Fibroblast of skin of scalp (primary cell): ENCODE results near the gene HDAC4.

Source experiments
- DNase-seq: peaks from one replicate; pipeline ENCODE4 v3.0.0-alpha.2; 2013

Gene HDAC4

DNA sequence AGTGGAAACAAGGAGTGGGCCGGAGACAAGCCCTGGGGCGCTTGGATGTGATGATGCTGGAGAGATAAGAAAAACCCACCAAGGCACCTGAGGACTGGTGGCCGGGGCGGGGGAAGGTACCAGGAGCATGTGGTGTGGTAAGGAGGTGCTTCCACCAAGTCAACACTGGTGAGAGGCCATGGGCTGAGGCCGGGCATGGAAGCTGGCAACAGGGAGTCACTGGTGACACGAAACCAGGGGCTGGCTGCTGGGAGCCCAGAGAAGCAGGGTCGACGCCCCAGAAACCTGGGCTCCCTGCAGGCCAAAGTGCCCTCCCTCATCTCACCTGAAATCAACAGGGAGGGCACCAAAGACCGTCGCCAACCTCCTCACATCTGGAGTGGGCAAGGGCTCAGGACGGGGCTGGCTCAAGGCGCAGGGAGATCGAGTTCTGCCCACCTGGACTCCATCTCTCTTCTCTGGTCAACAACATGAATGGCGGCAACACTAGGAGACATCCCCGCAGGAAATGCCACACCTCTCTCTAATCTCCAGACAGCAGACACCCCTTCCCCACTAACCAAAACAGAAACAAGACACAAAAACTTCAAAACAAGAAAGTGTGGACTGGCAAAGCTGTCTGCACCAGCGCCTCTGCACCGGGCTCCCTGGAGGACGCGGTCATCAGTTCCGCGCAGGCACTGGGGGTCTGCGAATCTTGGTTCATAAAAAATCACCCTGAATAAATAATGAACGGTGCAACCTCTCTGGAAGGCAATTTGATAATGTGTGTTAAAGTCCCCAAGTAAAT is 185.5 kb downstream of the HDAC4 start:
- DNase-seq: no peak

DNA sequence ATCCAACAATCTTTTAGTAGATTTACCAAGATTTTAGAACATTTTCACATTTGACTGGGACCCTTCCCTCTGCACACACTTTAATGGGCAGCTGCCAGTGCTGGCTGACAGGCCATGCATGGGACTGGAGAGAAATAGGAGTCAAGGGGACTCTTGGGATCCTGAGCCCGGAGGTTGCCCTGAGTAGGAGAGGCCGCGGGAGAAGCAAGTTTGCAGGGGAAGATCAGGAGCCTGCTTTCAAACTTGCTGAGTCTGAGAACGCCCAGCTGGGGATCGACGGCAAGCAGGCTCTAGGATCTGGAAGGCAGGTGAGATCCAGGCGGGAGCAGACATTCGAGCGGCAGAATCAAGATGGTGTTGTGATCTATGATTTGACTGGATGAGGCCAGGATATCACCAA is 186.1 kb downstream of the HDAC4 start:
- no peak for DNase-seq

- no peak for DNase-seq
Observed at GRCh38 chr2:239213643-239214101, 187.1 kb downstream of the HDAC4 start.

DNA sequence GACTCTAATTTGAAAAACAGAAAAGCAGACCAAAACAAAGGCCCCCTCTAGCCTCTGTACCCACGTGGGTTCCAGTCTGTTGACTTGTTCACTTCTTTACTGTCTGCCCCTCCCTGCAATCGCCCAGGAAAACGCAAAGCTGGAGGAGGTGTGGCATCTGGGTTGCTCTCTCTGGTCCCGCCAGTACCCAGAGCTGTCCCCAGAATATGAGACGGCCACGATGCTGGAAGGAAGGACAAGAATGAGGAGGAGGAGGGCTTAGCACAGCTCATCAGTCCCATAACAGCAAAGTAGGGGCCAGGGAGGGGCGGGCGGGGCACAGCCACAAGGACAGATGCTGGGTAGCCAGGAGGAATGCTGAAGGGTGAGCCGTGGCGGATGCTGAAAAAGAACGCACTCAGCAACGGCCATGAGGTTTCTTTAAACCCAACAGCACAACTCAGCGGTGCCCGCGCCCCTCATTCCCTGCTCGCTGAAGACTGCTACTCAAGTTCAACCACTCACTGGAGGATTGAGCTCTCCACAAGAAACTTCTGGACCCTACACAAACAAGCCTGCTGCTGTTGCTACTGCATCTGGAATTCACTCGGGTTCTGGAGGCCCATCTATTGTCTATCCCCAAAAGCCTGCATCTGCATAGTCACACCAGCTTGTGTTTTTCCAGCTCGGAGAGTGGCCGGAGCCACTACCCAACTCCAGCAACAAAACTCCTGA is 187.7 kb downstream of the HDAC4 start:
- no peak for DNase-seq

- no peak for DNase-seq
Observed at GRCh38 chr2:239212121-239212928, 188.5 kb downstream of the HDAC4 start.

GRCh38 chr2:239211396-239212094 is 189.3 kb downstream of the HDAC4 start:
- DNase-seq: no peak

GRCh38 chr2:239209783-239210182 is 191.0 kb downstream of the HDAC4 start:
- no peak for DNase-seq

DNA sequence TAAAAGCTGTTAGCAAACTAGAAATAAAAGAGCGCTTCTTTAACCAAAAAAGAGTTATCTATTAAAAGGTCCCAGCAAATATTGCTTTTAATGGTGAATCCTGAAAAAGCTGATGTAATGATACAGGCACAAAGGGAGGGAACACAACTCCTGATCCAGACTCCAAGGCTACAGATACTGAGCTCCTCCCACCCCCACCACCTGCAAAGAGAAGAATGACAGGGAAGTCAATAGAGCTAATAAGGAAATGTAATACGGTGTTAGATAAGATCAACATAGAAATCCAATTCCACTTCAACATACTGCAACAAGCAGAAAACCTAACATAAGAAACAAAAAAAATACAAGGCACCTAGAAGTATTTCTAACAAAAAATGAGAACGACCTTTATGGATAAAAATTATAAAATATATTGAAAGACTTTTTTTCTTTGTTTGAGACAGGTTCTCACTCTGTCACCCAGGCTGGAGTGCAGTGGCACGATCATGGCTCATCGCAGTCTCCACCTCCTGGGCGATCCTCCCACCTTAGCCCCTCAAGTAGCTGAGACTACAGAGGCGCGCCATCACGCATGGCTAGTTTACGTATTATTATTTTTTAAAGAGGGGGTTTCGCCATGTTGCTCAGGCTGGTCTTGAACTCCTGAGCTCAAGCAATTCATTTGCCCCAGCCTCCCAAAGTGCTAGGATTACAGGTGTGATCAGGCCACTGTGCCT is 192.2 kb downstream of the HDAC4 start:
- no peak for DNase-seq

- no peak for DNase-seq
Observed at GRCh38 chr2:239206851-239207250, 194.0 kb downstream of the HDAC4 start.

DNA sequence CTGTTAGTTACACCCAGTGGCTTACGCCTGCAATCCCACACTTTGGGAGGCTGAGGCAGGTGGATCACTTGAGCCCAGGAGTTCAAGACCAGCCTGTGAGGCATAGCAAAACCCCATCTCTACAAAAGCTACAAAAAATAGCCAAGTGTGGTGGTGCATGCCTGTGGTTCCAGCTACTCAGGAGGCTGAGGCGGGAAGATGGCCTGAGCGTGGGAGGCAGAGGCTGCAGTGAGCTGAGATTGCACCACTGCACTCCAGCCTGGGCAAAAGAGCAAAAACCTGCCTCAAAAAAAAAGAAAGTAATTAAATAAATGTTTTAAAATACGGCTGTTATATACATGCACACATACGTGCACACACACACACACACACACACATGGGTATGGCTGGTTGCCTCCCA is 194.8 kb downstream of the HDAC4 start:
- DNase-seq: no peak

- no peak for DNase-seq
Observed at GRCh38 chr2:239204876-239205468, 195.8 kb downstream of the HDAC4 start.

DNA sequence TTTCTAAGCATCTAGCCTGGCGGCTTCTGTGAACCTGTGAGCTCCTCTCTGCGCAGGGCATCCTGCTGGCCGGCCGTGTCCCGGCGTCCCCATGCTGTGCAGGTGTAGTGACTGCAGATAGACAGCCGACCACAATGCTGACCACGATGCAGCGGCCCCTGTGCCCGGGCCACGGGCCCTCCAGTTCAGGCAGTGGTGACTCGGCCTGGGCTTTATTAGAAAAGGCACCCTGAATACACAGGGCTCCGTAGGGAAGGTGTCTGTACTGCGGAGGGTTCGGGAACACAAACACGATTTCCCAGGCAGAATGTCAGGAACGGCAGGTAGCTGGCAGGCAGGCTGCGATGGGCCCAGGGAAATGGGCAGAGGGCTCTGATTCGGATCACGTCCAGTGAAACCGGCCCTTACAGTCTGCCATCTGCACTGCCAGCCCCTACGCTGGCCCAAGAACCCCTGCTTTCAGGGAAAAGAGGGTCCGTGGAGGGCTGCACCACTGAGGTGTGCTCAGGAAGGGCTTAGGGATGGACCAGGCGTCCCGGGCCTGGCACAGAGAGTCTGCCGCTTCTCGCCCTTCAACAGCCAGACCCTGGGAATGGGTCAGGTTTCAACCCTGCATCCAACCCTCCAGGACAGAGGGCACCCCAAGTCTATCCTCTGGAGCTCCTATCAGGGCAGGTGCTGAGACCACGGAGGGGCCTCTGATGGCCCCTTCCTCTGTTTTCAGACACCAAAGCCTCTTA is 196.5 kb downstream of the HDAC4 start:
- DNase-seq: no peak

GRCh38 chr2:239203443-239204135 is 197.2 kb downstream of the HDAC4 start:
- no peak for DNase-seq

DNA sequence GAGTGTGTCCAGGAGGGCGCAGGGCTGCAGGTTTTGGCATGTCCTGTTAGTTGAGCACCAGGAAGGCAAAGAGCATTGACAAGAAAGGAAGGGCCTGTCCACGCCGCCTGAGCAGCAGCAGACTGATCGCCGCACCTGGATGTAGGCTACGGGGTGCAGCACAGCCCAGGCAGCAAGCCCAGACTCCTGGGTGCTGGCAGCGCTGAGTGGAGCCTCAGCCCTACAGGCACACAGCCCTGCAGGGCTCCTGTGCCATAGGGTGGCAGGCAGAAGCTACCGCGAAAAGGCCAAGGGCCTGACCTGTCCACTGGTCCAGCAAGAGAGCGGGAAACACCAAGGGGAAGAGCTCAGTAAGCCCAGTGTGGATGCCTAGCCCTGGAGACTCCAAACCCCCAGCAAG is 198.0 kb downstream of the HDAC4 start:
- DNase-seq: no peak

DNA sequence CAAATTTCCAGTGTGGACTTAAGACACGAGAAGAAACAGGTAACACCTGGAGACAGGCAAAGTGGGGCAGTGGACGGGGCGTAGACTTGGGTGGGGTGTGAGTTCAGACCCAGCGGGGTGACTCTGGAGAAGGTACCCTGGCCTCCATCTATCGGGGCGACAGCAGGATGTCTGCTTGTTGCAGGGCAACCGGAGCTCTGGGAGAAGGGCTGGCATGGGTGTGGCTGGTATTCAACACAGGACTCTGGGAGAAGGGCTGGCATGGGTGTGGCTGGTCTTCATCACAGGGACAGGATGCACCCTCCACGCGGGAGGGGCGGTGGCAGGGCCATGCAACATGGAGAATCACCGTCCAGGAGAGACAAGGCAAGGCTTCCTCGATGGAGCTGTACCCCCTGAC is 198.5 kb downstream of the HDAC4 start:
- DNase-seq: no peak

GRCh38 chr2:239201884-239202283 is 198.9 kb downstream of the HDAC4 start:
- DNase-seq: no peak

DNA sequence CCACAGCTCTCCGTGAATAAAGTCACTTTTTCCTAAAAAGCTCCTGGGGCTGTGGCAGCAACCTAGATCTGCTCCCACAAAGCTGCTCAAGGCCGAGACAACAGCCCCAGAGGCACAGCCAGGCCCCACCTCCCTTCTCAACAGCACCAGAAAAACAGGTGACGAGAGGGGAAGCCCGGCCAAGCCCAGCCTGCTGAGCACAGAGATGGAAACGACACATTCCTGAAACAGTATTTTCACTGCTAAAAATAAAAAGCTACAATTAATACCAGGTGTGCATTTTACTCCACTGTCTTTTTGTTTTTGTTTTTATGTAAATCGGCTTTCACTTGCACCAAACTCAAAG is 199.3 kb downstream of the HDAC4 start:
- DNase-seq: peak; percentile 24

DNA sequence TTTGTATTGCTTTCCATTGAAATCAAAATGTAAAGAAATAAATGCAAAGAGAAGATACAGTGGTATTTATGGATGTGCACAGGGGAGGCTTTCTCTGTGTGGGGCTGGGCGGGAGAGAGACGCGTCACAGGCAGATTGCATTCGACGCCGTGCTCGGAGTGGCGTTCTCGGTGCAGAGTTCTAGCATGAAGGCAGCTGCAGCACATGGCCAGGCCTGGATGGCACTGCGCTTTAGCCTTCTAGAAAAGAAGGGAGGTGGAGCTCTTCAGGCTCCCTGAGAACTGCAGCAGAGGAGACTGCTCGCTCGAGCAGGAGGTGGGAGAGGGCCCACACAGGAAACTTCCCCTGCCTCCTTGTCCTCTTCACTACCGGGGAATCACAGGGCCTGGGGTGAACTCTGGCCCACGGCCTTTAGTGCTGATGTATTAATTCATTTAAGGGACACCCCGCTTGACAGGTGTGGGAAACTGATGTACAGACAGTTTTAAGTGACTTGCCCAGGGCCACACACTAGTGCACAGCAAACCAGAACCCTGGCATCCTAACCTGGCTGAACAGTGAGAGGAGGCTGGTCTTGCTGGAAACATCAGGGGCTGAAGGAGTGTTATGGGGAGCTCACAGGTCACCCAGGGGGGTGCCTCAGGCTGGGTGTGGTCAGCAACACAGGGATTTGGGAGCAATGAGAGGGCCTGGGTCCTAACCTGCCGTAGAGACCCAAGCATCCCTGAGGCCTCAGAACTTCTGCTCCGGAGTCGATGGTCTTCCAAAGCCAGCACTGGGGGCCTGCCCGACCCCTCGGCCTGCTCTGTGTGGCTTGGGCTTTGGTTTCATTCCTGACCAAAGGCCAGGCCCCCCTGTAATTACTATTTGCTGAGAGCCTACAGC is 199.9 kb downstream of the HDAC4 start:
- no peak for DNase-seq
